CD1c-positive myeloid dendritic cell (primary cell): ENCODE results near the gene ZFP91.

Experiments
- DNase-seq: peaks from one replicate; pipeline ENCODE4 v3.0.0-alpha.2; 2016; ENCODE audit errors: extremely low spot score

Gene ZFP91

GRCh38 chr11:58659910-58660570 lies 81.2 kb downstream of the ZFP91 start:
- no peak for DNase-seq
